SHP77 treated with DMSO at 0.1 percent for 48 hours (cell line): ENCODE data around the gene OTOG.

Experiments used
- DNase-seq: peaks from one replicate; lab custom pipeline; 2025; lab: John Stamatoyannopoulos, UW

The OTOG gene

GRCh38 chr11:17547051-17547577 lies at the start of gene OTOG:
TSS of gene OTOG (plus strand) at chr11:17547259. CDS start at chr11:17547373, 114 bp downstream.
- no peak for DNase-seq

GRCh38 chr11:17498058-17498457 lies 49.0 kb upstream of the OTOG start:
- peak; percentile 32 for DNase-seq

- no peak for DNase-seq
Observed at GRCh38 chr11:17498475-17498874, 48.6 kb upstream of the OTOG start.

- no peak for DNase-seq
Observed at GRCh38 chr11:17500673-17501072, 46.4 kb upstream of the OTOG start.

- no peak for DNase-seq
Observed at GRCh38 chr11:17502630-17503029, 44.4 kb upstream of the OTOG start.

GRCh38 chr11:17504330-17505107 lies 42.5 kb upstream of the OTOG start:
- peak; percentile 1 for DNase-seq

GRCh38 chr11:17505146-17505545 lies 41.9 kb upstream of the OTOG start:
- no peak for DNase-seq

- DNase-seq: no peak
Observed at GRCh38 chr11:17506314-17506713, 40.7 kb upstream of the OTOG start.

- no peak for DNase-seq
Observed at GRCh38 chr11:17506942-17507341, 40.1 kb upstream of the OTOG start.

GRCh38 chr11:17507773-17508172 lies 39.3 kb upstream of the OTOG start:
- no peak for DNase-seq

- DNase-seq: no peak
Observed at GRCh38 chr11:17508306-17508705, 38.8 kb upstream of the OTOG start.

GRCh38 chr11:17508791-17509190 lies 38.3 kb upstream of the OTOG start:
- DNase-seq: no peak

GRCh38 chr11:17510507-17511206 lies 36.4 kb upstream of the OTOG start:
- no peak for DNase-seq

- no peak for DNase-seq
Observed at GRCh38 chr11:17511571-17511970, 35.5 kb upstream of the OTOG start.

GRCh38 chr11:17512101-17512500 lies 35.0 kb upstream of the OTOG start:
- no peak for DNase-seq

GRCh38 chr11:17513853-17514252 lies 33.2 kb upstream of the OTOG start:
- no peak for DNase-seq

- DNase-seq: no peak
Observed at GRCh38 chr11:17514476-17514875, 32.6 kb upstream of the OTOG start.

- DNase-seq: no peak
Observed at GRCh38 chr11:17515443-17516176, 31.4 kb upstream of the OTOG start.

GRCh38 chr11:17516551-17517150 lies 30.4 kb upstream of the OTOG start:
- no peak for DNase-seq

- no peak for DNase-seq
Observed at GRCh38 chr11:17517186-17517585, 29.9 kb upstream of the OTOG start.

- DNase-seq: no peak
Observed at GRCh38 chr11:17518366-17518765, 28.7 kb upstream of the OTOG start.
